Skeletal muscle satellite cell (primary cell): Measurements from ENCODE around the gene SMG1.
A peak's percentile ranks its signal among the peaks of the same experiment; 100 is the strongest.

Experiments used
- H3K27me3 ChIP-seq: 2 replicates; pipeline ENCODE4 v1.7.0; 2013; ENCODE audit warnings: low read length; ENCODE audit not compliant: control insufficient read depth, insufficient read depth
- H3K36me3 ChIP-seq: 2 replicates; pipeline ENCODE4 v1.7.0; 2013; ENCODE audit warnings: mild to moderate bottlenecking, control low read depth, low read length; ENCODE audit not compliant: insufficient read depth
- H3K4me1 ChIP-seq: 2 replicates; pipeline ENCODE4 v1.7.0; 2013; ENCODE audit warnings: low read length; ENCODE audit not compliant: control insufficient read depth, insufficient read depth
- H3K4me2 ChIP-seq: 2 replicates; pipeline ENCODE4 v1.7.0; 2013; ENCODE audit warnings: mild to moderate bottlenecking, low read length
- H3K4me3 ChIP-seq: 2 replicates; pipeline ENCODE4 v1.7.0; 2013; ENCODE audit warnings: low read length
- H3K9ac ChIP-seq: 2 replicates; pipeline ENCODE4 v1.7.0; 2013; ENCODE audit warnings: mild to moderate bottlenecking, low read depth, low read length, moderate library complexity
- H3K9me3 ChIP-seq: replicated peaks from 2 replicates; pipeline ENCODE4 v1.7.0; 2013; ENCODE audit warnings: mild to moderate bottlenecking, control low read depth, low read length

The SMG1 gene

DNA sequence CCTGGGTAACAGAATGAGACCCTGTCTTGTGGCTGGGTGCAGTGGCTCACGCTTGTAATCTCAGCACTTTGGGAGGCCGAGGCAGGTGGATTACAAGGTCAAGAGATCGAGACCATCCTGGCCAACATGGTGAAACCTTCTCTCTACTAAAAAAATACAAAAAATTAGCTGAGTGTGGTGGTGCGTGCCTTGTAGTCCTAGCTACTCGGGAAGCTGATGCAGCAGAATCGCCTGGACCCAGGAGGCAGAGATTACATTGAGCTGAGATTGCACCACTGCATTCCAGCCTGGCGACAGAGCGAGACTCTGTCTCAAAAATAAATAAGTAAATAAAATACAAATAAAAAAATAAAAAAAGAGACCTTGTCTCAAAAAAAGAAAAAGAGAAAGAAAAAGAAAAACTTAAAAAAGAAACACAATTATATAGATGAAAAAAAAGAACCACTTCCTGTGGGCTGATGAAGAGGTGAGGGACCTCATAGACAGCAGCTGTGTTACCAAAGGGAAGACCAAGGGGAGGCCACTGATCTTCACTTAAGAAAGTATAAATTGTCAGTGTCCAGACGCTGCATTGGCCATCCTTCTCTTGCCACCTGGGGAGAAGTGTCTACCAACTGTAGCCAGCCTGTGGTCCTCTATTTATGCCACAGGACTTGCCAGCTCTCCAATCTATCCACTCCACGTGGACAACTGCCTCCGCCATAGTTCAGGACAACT, 24.4 kb upstream of the SMG1 start:
- Histone ChIP-seq H3K4me3 (no peak overlapping the region), H3K36me3 (no peaks in the 10 kb centered on the region), H3K4me2 (no peak overlapping the region), H3K9ac (no peak overlapping the region), H3K4me1 (no peaks in the 10 kb centered on the region), H3K27me3 (peaks cover 2% of the 10 kb centered on the region), H3K9me3 (no peaks in the 10 kb centered on the region)

DNA sequence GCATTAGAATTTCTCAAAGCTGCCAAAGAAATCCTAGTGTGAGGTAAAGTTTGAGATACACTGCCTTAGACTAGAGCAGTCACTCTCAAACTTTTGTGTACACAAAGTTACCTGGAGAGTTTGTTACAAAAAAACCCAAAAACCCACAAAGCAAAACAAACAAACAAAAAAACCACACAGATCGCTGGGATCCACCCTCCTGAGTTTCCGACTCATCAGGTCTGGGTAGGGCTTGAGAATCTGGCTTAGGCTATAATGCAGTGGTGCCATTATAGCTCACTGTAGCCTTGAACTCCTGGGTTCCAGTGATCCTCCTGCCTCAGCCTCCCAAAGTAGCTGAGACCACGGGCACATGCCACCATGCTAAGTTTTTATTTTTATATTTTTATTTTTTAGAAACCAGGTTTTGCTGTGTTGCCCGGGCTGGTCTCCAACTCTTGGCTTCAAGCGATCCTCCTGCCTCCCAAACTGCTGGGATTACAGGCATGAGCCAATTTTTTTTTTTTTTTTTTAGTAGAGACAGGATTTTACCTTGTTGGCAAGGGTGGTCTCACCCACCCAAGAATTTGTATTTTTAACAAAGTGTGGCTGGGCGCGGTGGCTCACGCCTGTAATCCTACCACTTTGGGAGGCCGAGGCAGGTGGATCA, 22.3 kb upstream of the SMG1 start:
- H3K27me3 ChIP-seq, result no peaks in the 10 kb centered on the region
- no peak overlapping the region for H3K4me3 ChIP-seq
- H3K4me2 ChIP-seq, result no peak overlapping the region

DNA sequence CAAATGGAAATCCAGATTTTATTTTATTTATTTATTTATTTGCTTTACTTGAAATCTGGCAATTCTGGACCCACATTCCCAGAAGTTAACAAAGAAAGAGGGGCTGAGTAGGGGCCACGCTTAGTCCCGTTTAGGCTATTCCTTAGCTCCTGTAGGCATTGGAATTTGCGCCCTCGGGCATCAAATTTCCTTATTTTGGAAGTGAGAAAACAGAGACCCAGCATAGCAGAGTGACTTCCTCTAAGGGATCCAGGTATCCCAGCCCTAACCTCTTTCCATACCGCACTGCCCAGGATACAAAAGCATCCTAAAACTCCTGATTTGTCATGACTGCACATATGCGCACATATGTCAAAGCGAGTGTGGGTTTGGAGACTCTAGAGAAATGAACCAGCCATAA, 19.0 kb upstream of the SMG1 start:
- H3K4me3 ChIP-seq, result no peak overlapping the region

More for the DNA sequence above, 22.3 kb upstream of the SMG1 start:
- no peaks in the 10 kb centered on the region for H3K4me1 ChIP-seq
- no peak overlapping the region for H3K9ac ChIP-seq
- no peaks in the 10 kb centered on the region for H3K36me3 ChIP-seq
- H3K9me3 ChIP-seq, result no peaks in the 10 kb centered on the region

DNA sequence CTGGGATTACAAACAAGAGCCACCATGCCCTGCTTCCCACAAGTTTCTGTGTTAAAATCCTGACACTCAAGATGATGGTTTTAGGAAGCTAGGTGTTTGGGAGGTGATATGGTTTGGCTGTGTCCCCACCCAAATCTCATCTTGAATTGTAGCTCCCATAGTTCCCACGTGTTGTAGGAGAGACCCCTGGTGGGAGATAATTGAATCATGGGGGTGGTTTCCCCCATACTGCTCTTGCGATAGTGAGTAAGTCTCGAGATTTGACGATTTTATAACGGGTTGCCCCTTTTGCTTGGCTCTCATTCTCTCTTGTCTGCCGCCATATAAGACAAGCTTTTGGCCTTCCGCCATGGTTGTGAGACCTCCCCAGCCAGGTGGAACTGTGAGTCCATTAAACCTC, 17.2 kb upstream of the SMG1 start:
- Histone ChIP-seq H3K4me3 (no peak overlapping the region), H3K36me3 (no peaks in the 10 kb centered on the region), H3K9ac (no peak overlapping the region), H3K4me1 (no peaks in the 10 kb centered on the region), H3K27me3 (no peaks in the 10 kb centered on the region), H3K4me2 (no peak overlapping the region), H3K9me3 (no peaks in the 10 kb centered on the region)

More for the DNA sequence above, 19.0 kb upstream of the SMG1 start:
- H3K9me3 ChIP-seq, result no peaks in the 10 kb centered on the region
- no peaks in the 10 kb centered on the region for H3K27me3 ChIP-seq
- no peak overlapping the region for H3K9ac ChIP-seq
- no peaks in the 10 kb centered on the region for H3K36me3 ChIP-seq
- H3K4me1 ChIP-seq, result no peaks in the 10 kb centered on the region
- H3K4me2 ChIP-seq, result no peak overlapping the region

DNA sequence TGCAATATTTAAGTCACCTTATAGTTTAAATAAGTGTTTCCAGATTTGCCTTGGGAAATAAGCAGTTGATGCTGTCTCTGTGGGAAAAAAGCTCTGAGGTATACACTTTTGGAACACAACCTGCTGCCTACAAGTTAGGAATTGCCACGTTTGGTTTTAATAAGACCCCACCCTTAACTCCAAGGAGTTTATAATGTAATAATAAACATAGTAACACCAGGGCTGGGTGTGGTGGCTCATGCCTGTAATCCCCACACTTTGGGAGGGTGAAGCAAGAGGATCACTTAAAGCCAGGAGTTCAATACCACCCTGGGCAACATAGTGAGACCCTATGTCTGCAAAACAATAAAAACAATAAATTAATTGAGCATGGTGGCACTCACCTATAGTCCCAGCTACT, 15.9 kb upstream of the SMG1 start:
- H3K4me1 ChIP-seq, result no peaks in the 10 kb centered on the region
- H3K9ac ChIP-seq, result no peak overlapping the region
- H3K4me3 ChIP-seq, result no peak overlapping the region
- no peaks in the 10 kb centered on the region for H3K27me3 ChIP-seq
- no peaks in the 10 kb centered on the region for H3K9me3 ChIP-seq
- no peak overlapping the region for H3K4me2 ChIP-seq
- H3K36me3 ChIP-seq, result no peaks in the 10 kb centered on the region

DNA sequence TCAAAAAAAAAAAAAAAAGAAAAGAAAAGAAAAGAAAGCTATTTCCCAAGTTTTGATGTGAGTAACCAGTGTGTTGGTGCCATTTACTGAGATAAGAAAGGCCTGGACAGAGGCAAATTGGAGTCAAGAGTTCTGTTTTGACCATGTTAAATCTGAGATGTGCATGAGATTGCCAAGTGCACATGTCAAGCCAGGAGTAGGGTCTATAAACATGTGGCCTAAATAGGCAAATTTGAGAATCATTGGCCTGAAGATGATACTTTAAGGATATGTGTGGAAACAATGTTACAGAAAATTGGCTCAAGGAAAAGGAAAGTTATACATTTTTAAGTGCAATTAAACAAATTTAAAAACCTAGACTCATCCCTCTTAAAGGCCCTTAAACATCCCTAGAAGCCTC, 15.3 kb upstream of the SMG1 start:
- H3K4me3 ChIP-seq, result no peak overlapping the region
- no peak overlapping the region for H3K4me2 ChIP-seq
- H3K36me3 ChIP-seq, result no peaks in the 10 kb centered on the region
- no peaks in the 10 kb centered on the region for H3K27me3 ChIP-seq
- H3K9ac ChIP-seq, result no peak overlapping the region
- H3K4me1 ChIP-seq, result no peaks in the 10 kb centered on the region
- no peaks in the 10 kb centered on the region for H3K9me3 ChIP-seq

DNA sequence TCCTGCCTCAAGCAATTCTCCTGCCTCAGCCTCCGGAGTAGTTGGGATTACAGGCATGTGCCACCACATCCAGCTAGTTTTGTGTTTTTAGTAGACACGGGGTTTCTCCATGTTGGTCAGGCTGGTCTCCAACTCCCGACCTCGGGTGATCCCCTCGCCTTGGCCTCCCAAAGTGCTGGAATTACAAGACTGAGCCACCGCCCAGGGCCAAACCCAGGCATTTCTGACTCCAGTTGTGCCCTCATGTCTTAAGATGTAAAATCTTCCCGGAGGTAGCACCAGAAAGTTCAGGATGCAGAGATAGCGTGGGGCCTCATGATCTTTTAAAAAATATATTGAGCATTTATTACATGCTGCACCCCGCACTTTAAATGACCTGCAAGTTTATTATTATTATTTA, 12.8 kb upstream of the SMG1 start:
- H3K9me3 ChIP-seq, result no peaks in the 10 kb centered on the region
- no peak overlapping the region for H3K4me2 ChIP-seq

DNA sequence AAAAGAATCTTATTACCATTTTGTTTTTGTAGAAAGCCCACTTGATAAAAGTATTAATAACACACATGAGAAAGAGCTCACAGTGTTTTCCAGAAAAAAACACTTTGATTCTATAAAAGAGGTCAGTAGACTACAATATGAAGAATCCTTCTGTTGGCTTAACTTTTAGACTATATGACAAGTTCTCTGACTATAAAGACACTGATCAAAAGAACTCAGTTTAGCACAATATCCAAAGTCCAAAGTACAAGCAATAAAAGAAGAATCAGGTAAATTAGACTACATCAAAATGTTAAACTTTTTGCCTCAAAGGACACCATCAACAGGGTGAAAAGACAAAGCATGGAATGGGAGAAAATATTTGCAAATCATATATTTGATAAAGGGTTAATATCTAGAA, 11.2 kb upstream of the SMG1 start:
- Histone ChIP-seq H3K4me3 (no peak overlapping the region), H3K4me1 (peaks cover 8% of the 10 kb centered on the region), H3K36me3 (no peaks in the 10 kb centered on the region), H3K9ac (no peak overlapping the region), H3K9me3 (no peaks in the 10 kb centered on the region), H3K4me2 (no peak overlapping the region), H3K27me3 (no peaks in the 10 kb centered on the region)

More for the DNA sequence above, 12.8 kb upstream of the SMG1 start:
- Histone ChIP-seq H3K9ac (no peak overlapping the region), H3K27me3 (no peaks in the 10 kb centered on the region), H3K4me1 (no peaks in the 10 kb centered on the region), H3K4me3 (no peak overlapping the region), H3K36me3 (no peaks in the 10 kb centered on the region)

DNA sequence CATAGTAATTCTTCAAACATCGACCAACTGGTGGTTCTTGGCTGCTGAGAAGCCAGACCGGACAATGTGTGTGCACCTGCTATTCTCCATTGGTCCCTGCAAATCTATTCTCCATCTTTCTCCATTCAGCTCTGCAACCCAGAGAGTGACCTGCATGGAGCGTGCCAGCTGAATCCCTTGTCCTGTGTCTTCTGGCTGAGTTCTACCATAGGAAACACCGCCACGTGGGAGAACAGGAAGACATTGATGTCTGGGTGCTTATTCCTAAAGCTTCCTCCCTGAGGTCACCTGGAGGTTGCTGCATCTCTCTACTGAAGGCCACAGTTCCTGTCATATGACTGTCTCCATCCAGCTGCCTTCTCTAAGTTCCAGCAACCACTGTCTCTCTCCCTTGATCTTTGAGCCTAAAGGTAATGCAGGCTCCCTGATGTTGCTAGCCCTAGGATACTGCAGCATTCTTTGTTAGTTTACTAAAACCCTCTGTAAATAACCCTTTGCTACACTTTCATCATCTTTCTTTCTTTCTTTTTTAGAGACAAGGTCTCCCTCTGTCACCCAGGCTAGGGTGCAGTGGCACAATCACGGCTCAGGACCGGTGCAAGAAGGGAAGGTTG, 10.6 kb upstream of the SMG1 start:
- Histone ChIP-seq H3K9me3 (no peaks in the 10 kb centered on the region), H3K9ac (no peak overlapping the region), H3K36me3 (no peaks in the 10 kb centered on the region), H3K27me3 (no peaks in the 10 kb centered on the region), H3K4me1 (peaks cover 13% of the 10 kb centered on the region), H3K4me2 (no peak overlapping the region), H3K4me3 (no peak overlapping the region)

DNA sequence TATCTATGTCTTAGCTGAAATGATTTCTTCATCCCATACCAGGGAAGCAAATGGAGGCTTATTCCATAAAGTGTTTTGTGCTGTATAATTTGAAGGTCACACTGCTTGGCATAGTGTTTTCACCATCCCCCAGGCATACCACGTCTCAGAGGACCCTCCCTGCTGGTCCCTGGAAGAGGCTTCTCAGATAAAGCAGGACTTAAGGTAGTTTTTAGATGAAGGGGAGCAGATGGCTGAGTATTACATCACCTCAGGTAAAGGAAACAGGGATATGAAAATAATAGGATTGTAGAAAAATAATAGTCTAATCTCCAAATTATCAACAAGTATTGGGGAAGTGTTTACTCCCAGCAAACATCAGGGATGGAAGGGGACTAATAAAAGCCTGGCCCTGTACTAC, 7.3 kb upstream of the SMG1 start:
- no peaks in the 10 kb centered on the region for H3K36me3 ChIP-seq
- no peaks in the 10 kb centered on the region for H3K27me3 ChIP-seq
- H3K9ac ChIP-seq, result no peak overlapping the region
- H3K9me3 ChIP-seq, result no peaks in the 10 kb centered on the region
- peaks cover 17% of the 10 kb centered on the region for H3K4me1 ChIP-seq
- no peak overlapping the region for H3K4me2 ChIP-seq
- no peak overlapping the region for H3K4me3 ChIP-seq

DNA sequence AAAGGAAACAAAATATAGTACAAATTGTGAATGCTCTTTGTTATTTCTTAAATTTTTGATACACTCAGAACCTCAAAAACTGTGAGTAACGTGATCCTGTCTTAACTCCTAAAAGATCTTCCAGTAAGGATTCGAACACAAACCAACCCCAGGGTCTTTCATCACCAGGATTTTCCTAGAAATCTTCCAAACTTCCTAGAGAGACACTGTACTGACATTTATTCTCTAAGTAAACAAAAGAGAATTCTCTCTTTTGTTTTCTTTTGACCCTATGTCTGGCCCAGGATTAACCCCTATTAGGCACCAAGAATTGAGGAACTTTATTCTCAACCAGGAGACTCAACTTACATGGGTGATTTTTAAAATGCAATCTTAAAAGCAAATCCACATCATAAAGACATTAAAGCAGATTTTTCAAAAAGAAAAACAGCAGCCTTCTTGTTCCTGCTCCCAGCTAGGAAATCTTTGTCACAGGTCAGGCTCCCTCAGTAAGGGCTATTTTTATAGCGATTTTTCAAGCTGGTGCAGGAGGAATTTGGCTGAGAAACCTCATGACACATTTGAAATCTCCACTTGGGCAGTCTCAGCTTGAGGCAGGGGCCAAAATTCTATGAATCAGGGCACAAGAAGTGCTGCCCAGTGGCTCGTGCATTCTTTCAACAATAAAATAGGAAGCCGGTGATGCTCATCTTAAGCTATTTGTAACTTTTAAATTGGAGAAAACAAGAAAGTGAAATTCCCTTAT, 6.2 kb upstream of the SMG1 start:
- H3K27me3 ChIP-seq, result no peaks in the 10 kb centered on the region
- H3K9me3 ChIP-seq, result no peaks in the 10 kb centered on the region
- peaks cover 17% of the 10 kb centered on the region for H3K4me1 ChIP-seq
- H3K4me3 ChIP-seq, result no peak overlapping the region
- H3K9ac ChIP-seq, result peak overlapping the region; percentile 20
- H3K36me3 ChIP-seq, result no peaks in the 10 kb centered on the region
- H3K4me2 ChIP-seq, result peak overlapping the region; percentile 36
